Progenitor cell of endocrine pancreas (in vitro differentiated cells): ENCODE results near the gene NPIPA3. TPM values are rescaled to one million over a fixed set of nuclear protein-coding genes. Genes with fewer than 3 reads are reported as not detected.
"Not testable (repeated sequence)": the region's sequence is repeated elsewhere in the genome, so short reads cannot be mapped to it uniquely, and the experiment has no call there.

ENCODE experiments used
- DNase-seq: peaks from one replicate; pipeline ENCODE4 v3.0.0; 2021; ENCODE audit warnings: low spot score; ENCODE audit not compliant: unreplicated experiment
- H3K27ac Mint-ChIP-seq: 2 replicates; pipeline ENCODE4 v1.8.0; 2021; ENCODE audit warnings: mild to moderate bottlenecking, moderate library complexity, mixed read lengths
- H3K27me3 Mint-ChIP-seq: 2 replicates; pipeline ENCODE4 v1.8.0; 2021; ENCODE audit warnings: mixed read lengths
- H3K36me3 Mint-ChIP-seq: 2 replicates; pipeline ENCODE4 v1.8.0; 2022; ENCODE audit warnings: mixed read lengths; ENCODE audit not compliant: insufficient read depth
- H3K4me1 Mint-ChIP-seq: 2 replicates; pipeline ENCODE4 v1.8.0; 2021; ENCODE audit warnings: low read depth, mixed read lengths
- H3K4me3 Mint-ChIP-seq: 2 replicates; pipeline ENCODE4 v1.8.0; 2021; ENCODE audit warnings: low read depth, mild to moderate bottlenecking, moderate library complexity, mixed read lengths
- H3K9me3 Mint-ChIP-seq: 2 replicates; pipeline ENCODE4 v1.8.0; 2021; ENCODE audit warnings: low read depth, mixed read lengths
- total RNA-seq: library from RNA; stranded (reverse); gene quantifications from 2 replicates; pipeline ENCODE4 v1.2.1, GENCODE V29; 2021
- TF ChIP-seq, protein P1 (sequence below): fragments of 200-600 bp; sonication (generic); IDR thresholded peaks from one replicate; pipeline ENCODE4 v1.5.0; 2021; ENCODE audit warnings: antibody characterized with exemption, mild to moderate bottlenecking; ENCODE audit not compliant: unreplicated experiment

The NPIPA3 gene
- total RNA-seq, 1 donor from 2014 or later = 1.3 TPM

DNA sequence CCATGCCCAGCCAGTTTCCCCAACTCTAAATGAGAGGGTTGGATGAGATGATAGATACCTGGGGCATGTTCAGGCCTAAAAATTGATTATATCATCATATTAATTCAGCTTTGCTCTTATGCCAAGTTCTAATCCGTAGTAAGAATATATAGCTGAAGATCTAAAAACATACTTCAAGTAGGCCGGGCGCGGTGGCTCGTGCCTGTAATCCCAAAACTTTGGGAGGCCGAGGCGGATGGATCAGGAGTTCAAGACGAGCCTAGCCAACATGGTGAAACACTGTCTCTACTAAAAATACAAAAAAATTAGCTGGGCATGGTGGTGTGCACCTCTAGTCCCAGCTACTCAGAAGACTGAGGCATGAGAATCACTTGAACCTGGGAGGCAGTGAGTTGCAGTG lies 21.1 kb upstream of the NPIPA3 start:
- no peak overlapping the region for H3K4me3 Mint-ChIP-seq
- H3K36me3 Mint-ChIP-seq = peaks cover 2% of the 10 kb centered on the region
- no peaks in the 10 kb centered on the region for H3K4me1 Mint-ChIP-seq
- DNase-seq = no peak
- TF ChIP-seq, protein P1, sequence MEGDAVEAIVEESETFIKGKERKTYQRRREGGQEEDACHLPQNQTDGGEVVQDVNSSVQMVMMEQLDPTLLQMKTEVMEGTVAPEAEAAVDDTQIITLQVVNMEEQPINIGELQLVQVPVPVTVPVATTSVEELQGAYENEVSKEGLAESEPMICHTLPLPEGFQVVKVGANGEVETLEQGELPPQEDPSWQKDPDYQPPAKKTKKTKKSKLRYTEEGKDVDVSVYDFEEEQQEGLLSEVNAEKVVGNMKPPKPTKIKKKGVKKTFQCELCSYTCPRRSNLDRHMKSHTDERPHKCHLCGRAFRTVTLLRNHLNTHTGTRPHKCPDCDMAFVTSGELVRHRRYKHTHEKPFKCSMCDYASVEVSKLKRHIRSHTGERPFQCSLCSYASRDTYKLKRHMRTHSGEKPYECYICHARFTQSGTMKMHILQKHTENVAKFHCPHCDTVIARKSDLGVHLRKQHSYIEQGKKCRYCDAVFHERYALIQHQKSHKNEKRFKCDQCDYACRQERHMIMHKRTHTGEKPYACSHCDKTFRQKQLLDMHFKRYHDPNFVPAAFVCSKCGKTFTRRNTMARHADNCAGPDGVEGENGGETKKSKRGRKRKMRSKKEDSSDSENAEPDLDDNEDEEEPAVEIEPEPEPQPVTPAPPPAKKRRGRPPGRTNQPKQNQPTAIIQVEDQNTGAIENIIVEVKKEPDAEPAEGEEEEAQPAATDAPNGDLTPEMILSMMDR = no peak
- no peak overlapping the region for H3K27ac Mint-ChIP-seq
- peaks cover 3% of the 10 kb centered on the region for H3K9me3 Mint-ChIP-seq
- no peaks in the 10 kb centered on the region for H3K27me3 Mint-ChIP-seq

DNA sequence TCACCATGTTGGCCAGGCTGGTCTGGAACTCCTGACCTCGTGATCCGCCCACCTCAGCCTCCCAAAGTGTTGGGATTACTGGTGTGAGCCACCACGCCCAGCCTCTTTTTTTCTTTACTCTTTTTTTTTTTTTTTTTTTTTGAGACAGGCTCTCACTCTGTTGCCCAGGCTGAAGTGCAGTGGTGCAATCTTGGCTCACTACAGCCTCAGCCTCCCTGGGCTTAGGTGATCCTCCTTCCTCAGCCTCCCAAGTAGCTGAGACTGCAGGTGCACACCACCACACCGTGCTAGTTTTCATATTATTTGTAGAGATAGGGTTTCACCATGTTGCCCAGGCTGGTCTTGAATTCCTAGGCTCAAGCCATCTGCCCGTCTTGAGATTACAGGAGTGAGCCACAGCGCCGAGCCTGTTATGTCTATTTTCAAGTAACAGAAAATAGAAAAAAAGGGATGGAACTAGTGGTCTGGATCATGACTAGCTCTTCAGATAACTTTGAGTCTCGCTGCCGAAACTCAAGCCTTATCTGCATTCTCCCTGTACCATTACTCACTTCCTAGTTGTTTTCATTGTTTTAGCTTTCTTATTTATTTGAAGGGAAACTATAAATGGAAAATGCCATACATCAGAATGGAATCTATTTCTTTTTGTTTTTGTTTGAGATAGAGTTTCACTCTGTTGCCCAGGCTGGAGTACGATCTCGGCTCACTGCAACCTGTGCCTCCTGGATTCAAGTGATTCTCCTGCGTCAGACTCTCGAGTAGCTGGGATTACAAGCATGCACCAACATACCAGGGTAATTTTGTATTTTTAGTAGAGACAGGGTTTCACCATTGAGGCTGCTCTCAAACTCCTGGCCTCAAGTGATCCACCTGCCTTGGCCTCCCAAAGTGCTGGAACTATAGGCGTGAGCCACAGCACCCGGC lies 17.1 kb upstream of the NPIPA3 start:
- not testable (repeated sequence) for H3K4me1 Mint-ChIP-seq

DNA sequence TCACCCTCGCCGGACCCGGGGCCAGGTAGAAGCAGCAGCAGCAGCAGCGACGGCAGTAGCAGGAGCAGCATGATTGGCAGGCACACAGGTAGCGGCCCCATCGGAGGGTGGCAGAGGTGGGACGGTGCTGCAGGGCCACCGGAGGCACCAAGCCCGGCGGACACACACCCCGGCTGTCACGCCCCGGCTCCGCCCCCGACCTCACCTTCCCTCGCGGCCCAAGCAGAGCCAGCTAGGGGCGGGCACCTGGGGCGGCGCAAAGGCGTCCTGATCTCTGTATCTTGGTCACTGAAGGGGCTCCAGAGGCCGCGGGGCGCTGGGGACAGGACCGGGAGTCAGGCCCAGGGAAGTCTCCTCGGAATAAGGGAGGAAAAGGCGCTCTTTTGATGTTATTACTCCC lies 9.1 kb upstream of the NPIPA3 start, which contains the start of gene PLA2G10:
Gene PLA2G10 (minus strand): TSS at position 180 of the 400 bp plus-strand sequence. CDS start 79 bp downstream, at position 101.
- H3K27ac Mint-ChIP-seq, H3K27me3 Mint-ChIP-seq, DNase-seq, H3K9me3 Mint-ChIP-seq, H3K4me3 Mint-ChIP-seq, H3K4me1 Mint-ChIP-seq, H3K36me3 Mint-ChIP-seq: not testable (repeated sequence)

More for the DNA sequence above, 17.1 kb upstream of the NPIPA3 start:
- H3K9me3 Mint-ChIP-seq, H3K27ac Mint-ChIP-seq, H3K36me3 Mint-ChIP-seq, DNase-seq, H3K4me3 Mint-ChIP-seq, H3K27me3 Mint-ChIP-seq: not testable (repeated sequence)

DNA sequence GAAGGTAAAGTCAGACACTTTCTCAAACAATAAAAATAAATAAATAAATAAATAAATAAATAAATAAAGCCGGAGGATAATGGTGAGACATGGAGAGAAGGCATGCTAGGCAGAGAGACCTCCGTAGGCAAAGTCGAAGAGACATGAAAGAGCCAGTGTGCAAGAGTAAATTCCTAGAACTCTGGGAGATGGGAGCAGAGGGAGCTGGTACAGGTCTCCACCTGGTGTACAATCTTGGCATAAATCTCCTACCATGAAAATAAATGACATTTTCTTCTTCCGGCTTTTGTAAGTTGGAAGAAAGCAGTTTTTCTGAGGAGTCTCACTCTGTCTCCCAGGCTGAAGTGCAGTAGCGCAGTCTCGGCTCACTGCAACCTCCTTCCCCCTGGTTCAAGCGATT lies 1.4 kb upstream of the NPIPA3 start:
- H3K4me3 Mint-ChIP-seq, H3K27me3 Mint-ChIP-seq, H3K27ac Mint-ChIP-seq, DNase-seq, H3K36me3 Mint-ChIP-seq, H3K9me3 Mint-ChIP-seq, H3K4me1 Mint-ChIP-seq: not testable (repeated sequence)

DNA sequence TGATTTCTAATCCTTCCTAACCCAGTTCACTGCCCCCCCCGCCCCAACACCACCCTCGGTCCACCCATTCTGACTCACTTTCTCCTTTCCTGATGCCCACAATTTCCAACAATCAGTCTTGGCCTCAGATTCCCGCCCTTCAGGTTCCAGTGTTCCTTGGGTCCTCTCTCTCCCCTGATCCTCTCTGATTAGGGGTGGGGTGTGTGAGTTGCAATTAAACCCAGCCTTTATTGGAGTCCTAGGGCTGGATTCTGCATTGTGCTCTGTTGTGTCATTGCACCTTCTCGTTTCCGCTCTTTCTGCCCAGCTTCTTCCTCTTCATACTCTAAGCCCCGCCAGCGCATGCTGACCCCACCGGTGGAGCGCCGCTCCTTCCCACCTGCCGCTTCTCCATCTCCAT lies 539 bp upstream of the NPIPA3 start:
- H3K27me3 Mint-ChIP-seq, H3K4me1 Mint-ChIP-seq, H3K27ac Mint-ChIP-seq, H3K4me3 Mint-ChIP-seq, H3K9me3 Mint-ChIP-seq, DNase-seq, H3K36me3 Mint-ChIP-seq: not testable (repeated sequence)

DNA sequence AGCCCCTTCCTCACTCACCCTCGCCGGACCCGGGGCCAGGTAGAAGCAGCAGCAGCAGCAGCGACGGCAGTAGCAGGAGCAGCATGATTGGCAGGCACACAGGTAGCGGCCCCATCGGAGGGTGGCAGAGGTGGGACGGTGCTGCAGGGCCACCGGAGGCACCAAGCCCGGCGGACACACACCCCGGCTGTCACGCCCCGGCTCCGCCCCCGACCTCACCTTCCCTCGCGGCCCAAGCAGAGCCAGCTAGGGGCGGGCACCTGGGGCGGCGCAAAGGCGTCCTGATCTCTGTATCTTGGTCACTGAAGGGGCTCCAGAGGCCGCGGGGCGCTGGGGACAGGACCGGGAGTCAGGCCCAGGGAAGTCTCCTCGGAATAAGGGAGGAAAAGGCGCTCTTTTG lies 30.0 kb downstream of the NPIPA3 start:
- not testable (repeated sequence) for DNase-seq, H3K4me3 Mint-ChIP-seq, H3K27me3 Mint-ChIP-seq, H3K9me3 Mint-ChIP-seq, H3K36me3 Mint-ChIP-seq, H3K27ac Mint-ChIP-seq, H3K4me1 Mint-ChIP-seq

DNA sequence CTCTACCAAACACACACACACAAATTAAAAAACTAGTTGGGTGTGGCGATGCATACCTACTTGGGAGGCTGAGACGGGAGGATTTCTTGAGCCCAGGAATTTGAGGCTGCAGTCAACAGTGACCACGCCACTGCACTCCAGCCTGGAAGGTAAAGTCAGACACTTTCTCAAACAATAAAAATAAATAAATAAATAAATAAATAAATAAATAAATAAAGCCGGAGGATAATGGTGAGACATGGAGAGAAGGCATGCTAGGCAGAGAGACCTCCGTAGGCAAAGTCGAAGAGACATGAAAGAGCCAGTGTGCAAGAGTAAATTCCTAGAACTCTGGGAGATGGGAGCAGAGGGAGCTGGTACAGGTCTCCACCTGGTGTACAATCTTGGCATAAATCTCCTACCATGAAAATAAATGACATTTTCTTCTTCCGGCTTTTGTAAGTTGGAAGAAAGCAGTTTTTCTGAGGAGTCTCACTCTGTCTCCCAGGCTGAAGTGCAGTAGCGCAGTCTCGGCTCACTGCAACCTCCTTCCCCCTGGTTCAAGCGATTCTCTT lies 37.7 kb downstream of the NPIPA3 start:
- not testable (repeated sequence) for H3K27ac Mint-ChIP-seq, H3K4me3 Mint-ChIP-seq, DNase-seq, H3K9me3 Mint-ChIP-seq, H3K4me1 Mint-ChIP-seq, H3K36me3 Mint-ChIP-seq, H3K27me3 Mint-ChIP-seq

DNA sequence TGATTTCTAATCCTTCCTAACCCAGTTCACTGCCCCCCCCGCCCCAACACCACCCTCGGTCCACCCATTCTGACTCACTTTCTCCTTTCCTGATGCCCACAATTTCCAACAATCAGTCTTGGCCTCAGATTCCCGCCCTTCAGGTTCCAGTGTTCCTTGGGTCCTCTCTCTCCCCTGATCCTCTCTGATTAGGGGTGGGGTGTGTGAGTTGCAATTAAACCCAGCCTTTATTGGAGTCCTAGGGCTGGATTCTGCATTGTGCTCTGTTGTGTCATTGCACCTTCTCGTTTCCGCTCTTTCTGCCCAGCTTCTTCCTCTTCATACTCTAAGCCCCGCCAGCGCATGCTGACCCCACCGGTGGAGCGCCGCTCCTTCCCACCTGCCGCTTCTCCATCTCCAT lies 38.6 kb downstream of the NPIPA3 start:
- H3K4me3 Mint-ChIP-seq = not testable (repeated sequence)

DNA sequence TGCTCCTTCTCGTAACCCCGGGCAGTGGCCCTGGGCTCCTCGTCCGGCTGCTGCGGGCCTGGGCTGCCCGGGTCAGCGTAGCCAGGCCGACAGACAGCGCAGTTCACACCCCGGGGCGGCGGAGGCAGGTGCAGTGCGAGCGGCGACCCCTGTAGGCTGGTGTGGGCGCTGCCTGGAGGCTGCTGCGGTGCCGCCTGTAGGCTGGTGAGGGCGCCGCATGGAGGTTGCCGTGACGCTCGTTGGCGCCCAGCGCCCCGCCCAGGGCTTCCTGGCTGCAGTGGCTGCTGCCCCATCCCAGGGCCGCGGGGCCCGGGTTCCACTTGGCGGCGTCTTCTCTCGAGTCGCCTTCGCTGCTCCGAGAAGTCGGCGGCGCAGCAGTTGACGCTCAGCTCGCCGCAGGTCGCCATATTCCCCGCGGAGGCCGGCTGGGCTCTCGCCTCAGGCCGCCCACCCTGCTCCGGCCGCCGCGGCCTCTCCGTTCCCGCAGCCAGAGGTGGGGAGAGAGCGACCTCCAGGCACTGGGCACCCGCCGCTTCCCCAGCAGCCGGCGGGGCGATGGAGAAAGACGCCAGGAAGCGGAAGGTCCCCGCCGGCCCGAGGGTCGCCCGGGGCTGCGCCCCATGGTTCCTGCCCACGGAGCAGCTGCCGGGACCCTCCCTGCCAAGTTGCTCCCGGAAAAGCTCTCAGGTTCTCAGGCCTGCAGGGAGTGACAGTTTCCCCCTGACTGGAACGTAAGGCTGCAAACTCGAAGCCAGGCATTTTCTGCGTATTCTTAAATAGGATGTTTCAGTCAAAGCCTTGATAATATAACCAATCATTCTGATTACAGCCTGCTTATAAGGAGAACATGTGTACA lies 39.3 kb downstream of the NPIPA3 start, which contains the start of gene NPIPA2:
Gene NPIPA2 (plus strand): TSS at position 261 of the 856 bp plus-strand sequence. CDS start 5,533 bp downstream, outside the sequence.
- not testable (repeated sequence) for H3K36me3 Mint-ChIP-seq, H3K9me3 Mint-ChIP-seq, H3K27me3 Mint-ChIP-seq, H3K4me1 Mint-ChIP-seq, H3K27ac Mint-ChIP-seq, DNase-seq, H3K4me3 Mint-ChIP-seq

More for the DNA sequence above, 38.6 kb downstream of the NPIPA3 start:
- not testable (repeated sequence) for H3K36me3 Mint-ChIP-seq, DNase-seq, H3K27ac Mint-ChIP-seq, H3K4me1 Mint-ChIP-seq, H3K27me3 Mint-ChIP-seq, H3K9me3 Mint-ChIP-seq

DNA sequence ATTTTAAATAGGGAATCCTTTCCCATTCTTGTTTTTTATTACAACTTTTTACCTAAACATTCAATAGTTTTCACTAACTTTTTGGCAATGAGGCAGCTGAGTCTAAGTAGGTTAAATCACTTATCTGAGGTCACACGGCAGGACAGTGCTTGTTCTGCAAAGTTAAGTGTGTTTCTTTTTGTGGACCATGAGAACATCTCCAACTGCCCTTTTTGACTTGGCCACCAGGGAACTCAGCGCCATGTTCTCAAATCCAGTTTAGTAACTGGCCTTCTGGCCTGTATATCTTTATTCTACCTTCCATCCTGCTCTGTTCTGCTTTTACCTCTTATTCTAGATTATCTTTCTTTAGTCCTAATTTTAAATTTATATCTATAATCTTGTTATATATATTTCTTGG lies 70.4 kb downstream of the NPIPA3 start:
- not testable (repeated sequence) for H3K27ac Mint-ChIP-seq, H3K4me3 Mint-ChIP-seq, DNase-seq, H3K36me3 Mint-ChIP-seq, H3K27me3 Mint-ChIP-seq, H3K4me1 Mint-ChIP-seq, H3K9me3 Mint-ChIP-seq

DNA sequence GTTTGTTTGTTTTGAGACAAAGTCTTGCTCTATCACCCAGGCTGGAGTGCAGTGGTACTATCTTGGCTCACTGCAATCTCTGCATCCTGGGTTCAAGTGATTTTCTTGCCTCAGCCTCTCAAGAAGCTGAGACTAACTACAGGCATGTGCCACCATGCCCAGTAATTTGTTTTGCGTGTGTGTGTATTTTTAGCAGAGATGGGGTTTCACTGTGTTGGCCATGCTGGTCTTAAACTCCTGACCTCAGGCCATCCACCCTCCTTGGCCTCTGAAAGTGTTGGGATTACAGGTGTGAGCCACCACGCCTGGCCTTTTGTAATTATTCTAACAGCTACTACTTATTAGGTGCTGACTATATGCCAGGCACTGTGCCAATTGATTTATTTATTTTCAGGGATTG lies 72.4 kb downstream of the NPIPA3 start:
- not testable (repeated sequence) for H3K27ac Mint-ChIP-seq, H3K9me3 Mint-ChIP-seq, DNase-seq, H3K36me3 Mint-ChIP-seq, H3K27me3 Mint-ChIP-seq, H3K4me1 Mint-ChIP-seq, H3K4me3 Mint-ChIP-seq
